SH-SY5Y (cell line): ENCODE measurements around the gene IQCK.

Experiments used
- GATA2 ChIP-seq: IDR thresholded peaks from 2 replicates; pipeline ENCODE4 v1.6.1; 2011; ENCODE audit warnings: mild to moderate bottlenecking, low read depth, low read length
- GATA3 ChIP-seq: IDR thresholded peaks from 2 replicates; pipeline ENCODE4 v1.6.1; 2011; ENCODE audit warnings: low read depth, mild to moderate bottlenecking, low read length, moderate library complexity

DNA sequence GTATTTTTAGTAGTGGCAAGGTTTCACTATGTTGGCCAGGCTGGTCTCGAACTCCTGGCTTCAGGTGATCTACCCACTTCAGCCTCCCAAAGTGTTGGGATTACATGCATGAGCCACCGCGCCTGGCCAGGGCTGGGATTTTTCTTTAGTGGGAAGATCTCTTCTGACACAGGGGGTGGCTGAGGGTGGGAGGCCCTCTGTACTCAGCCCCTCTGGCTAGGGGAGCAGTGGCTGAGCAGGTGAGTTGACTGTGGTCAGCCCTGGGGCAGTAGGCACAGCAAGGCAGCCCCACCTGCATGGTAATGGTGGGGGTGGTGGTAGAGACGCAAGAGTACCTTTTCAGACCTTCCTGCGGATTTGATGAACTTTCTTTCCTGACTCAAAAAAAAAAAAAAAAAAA lies 178.9 kb downstream of the IQCK start:
- no peak for TF ChIP-seq GATA3
- no peak for TF ChIP-seq GATA2
